Testis (tissue), 2 donors: ENCODE data around the gene SPSB1.

Experiments
- POLR2A ChIP-seq: fragments of 450-650 bp; IDR thresholded peaks from one replicate; pipeline ENCODE4 v1.6.1; 2017; ENCODE audit warnings: antibody characterized with exemption, mild to moderate bottlenecking, moderate library complexity
- TF ChIP-seq, protein P1 (sequence below), 3 experiments: fragments of 450-650 bp in 2 of 3; fragments of 200-600 bp in 1 of 3; sonication (generic) in 1 of 3; IDR thresholded peaks; one replicate each; pipeline ENCODE4 v1.5.1; 2016 to 2019; ENCODE audit warnings: antibody characterized with exemption in 3 of 3, mild to moderate bottlenecking in 2 of 3, moderate library complexity in 1 of 3

- TF ChIP-seq, protein P1, sequence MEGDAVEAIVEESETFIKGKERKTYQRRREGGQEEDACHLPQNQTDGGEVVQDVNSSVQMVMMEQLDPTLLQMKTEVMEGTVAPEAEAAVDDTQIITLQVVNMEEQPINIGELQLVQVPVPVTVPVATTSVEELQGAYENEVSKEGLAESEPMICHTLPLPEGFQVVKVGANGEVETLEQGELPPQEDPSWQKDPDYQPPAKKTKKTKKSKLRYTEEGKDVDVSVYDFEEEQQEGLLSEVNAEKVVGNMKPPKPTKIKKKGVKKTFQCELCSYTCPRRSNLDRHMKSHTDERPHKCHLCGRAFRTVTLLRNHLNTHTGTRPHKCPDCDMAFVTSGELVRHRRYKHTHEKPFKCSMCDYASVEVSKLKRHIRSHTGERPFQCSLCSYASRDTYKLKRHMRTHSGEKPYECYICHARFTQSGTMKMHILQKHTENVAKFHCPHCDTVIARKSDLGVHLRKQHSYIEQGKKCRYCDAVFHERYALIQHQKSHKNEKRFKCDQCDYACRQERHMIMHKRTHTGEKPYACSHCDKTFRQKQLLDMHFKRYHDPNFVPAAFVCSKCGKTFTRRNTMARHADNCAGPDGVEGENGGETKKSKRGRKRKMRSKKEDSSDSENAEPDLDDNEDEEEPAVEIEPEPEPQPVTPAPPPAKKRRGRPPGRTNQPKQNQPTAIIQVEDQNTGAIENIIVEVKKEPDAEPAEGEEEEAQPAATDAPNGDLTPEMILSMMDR (IDR thresholded peaks at IDR 0.05): no peak
- no peak for TF ChIP-seq POLR2A
Observed at GRCh38 chr1:9326596-9326995, 33.9 kb downstream of the SPSB1 start.
